ENCODE measurements around the gene TTLL9. TPM values are rescaled to one million over a fixed set of nuclear protein-coding genes. Genes with fewer than 3 reads are reported as not detected.

TTLL9 gene
- total and polyA plus RNA-seq, 7 donors = 0.15 to 1.1 TPM; not detected in 5

DNA sequence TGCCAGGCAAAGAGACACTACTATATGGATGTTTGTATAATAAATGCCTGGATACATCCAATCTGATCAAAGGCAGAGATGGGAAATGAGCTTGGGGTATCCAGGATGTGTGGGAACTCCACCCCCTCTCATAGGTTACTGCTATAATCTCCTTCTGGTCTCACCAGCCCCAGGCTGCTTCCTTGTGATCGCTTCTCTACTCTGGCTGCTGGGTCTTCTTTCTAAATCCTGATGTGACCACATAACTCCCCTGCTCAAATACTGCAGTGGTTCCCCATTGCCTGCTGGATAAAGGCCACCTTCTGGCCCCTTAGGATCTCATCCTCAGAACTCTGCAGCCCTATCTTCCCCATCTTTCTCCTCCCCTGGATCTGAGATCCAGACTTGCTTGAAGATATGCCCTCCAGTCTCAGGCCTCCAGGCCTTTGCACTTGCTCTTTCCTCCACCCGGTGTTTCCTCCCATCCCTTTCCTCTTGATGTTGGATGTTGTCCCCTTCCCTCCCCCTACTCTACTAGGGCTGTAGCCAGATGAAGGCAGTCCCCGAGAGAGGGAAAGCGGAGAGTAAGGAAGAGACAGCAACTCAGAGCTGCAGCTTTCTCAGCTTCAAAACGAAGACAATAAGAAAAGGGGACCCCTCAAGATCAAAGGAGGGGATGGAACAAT lies 96.7 kb downstream of the TTLL9 start:
- Histone ChIP-seq H3K27ac (no peak overlapping the region), H3K9me3 (no peaks in the 10 kb centered on the region), H3K27me3 (peaks cover 12 to 55% (median 31%) of the 10 kb centered on the region in 3 donors), H3K4me1 (peaks cover 0 to 8% (median 3%) of the 10 kb centered on the region in 4 donors), H3K4me3 (no peak overlapping the region), H3K36me3 (no peaks in the 10 kb centered on the region)
- no peak for DNase-seq
- TF ChIP-seq CTCF (IDR thresholded peaks at IDR 0.05) = no peak
- no peak for TF ChIP-seq POLR2AphosphoS5 (IDR thresholded peaks at IDR 0.05)
- no peak for TF ChIP-seq EP300 (IDR thresholded peaks at IDR 0.05)
- TF ChIP-seq POLR2A (IDR thresholded peaks at IDR 0.05) = no peak
- 12 to 16% methylated on average over 5 of the region's 5 CpGs for WGBS, 2 donors
- intact Hi-C loops (cut with DNase I) = no loop called here

DNA sequence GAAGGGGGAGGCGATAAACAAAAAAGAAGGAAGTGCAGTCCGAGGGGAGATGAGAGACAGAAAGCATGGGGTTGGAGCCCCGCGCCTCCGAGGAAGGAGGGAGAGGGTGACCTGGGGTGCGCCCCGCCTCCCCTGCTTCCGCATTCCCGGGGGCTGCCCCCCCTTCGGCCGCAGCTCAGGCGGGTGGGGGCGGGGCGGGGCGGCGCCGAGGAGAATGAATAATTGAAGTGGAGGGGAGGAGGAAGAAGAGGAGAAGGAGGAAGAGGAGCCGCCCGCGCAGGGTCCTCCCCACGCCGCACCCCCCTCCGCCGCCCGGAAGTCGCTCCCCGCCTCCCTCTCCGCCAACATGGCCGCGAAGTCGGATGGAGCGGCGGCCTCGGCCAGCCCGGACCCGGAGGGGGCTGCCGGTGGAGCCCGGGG lies 97.4 kb downstream of the TTLL9 start, which contains the start of gene XKR7:
XKR7 (plus strand) TSS at position 322 of the 420 bp plus-strand sequence; CDS start at position 347, 25 bp downstream.
- TF ChIP-seq EP300 (IDR thresholded peaks at IDR 0.05) = no peak
- TF ChIP-seq POLR2A (IDR thresholded peaks at IDR 0.05) = no peak
- TF ChIP-seq CTCF (IDR thresholded peaks at IDR 0.05) = no peak
- TF ChIP-seq POLR2AphosphoS5 (IDR thresholded peaks at IDR 0.05) = no peak
- Histone ChIP-seq H3K9me3 (no peaks in the 10 kb centered on the region), H3K27ac (no peak within 1 kb of the TSS), H3K27me3 (peaks cover 12 to 50% (median 31%) of the 10 kb centered on the region in 3 donors), H3K4me1 (peaks cover 0 to 8% (median 3%) of the 10 kb centered on the region in 4 donors), H3K4me3 (no peak within 1 kb of the TSS), H3K36me3 (no peaks in the 10 kb centered on the region)
- WGBS, 2 donors = 0 to 5% methylated on average over 38 of the region's 38 CpGs
- DNase-seq = no peak
- intact Hi-C loops (cut with DNase I) = no loop called here

DNA sequence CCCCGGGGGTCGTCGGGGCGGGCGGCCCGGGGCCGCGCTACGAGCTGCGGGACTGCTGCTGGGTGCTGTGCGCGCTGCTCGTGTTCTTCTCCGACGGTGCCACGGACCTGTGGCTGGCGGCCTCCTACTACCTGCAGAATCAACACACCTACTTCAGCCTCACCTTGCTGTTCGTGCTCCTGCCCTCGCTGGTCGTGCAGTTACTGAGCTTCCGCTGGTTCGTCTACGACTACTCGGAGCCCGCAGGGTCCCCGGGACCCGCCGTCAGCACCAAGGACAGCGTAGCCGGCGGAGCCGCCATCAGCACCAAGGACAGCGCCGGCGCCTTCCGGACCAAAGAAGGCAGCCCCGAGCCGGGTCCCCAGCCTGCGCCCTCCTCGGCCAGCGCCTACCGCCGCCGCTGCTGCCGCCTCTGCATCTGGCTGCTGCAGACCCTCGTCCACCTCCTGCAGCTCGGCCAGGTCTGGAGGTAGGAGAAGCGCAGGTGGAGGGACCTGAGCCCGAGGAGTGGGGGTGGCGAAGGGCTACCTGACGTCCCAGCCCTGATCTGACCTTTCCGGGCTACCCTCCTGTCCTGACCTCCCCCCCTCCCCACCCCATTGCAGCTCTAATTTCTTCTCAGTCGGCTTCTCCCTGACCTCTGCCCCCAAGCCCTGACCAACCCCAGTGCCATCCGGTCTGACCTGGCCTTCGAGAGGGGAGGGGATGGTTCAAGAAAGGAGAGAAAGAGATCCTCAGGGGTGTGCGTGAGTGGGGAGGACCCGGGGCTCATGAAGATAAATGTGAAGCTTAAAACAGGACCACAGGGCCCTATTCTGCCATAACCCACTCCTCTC lies 98.1 kb downstream of the TTLL9 start:
- TF ChIP-seq CTCF (IDR thresholded peaks at IDR 0.05) (no peak), EP300 (IDR thresholded peaks at IDR 0.05) (no peak), POLR2AphosphoS5 (IDR thresholded peaks at IDR 0.05) (no peak), POLR2A (IDR thresholded peaks at IDR 0.05) (no peak)
- no peak overlapping the region for H3K27ac ChIP-seq
- DNase-seq = no peak
- peaks cover 0 to 8% (median 3%) of the 10 kb centered on the region in 4 donors for H3K4me1 ChIP-seq
- intact Hi-C loops (cut with DNase I) = no loop called here
- WGBS, 2 donors = 2 to 5% methylated on average over 57 of the region's 57 CpGs
- peaks cover 12 to 47% (median 31%) of the 10 kb centered on the region in 3 donors for H3K27me3 ChIP-seq
- no peak overlapping the region for H3K4me3 ChIP-seq
- H3K36me3 ChIP-seq = no peaks in the 10 kb centered on the region
- no peaks in the 10 kb centered on the region for H3K9me3 ChIP-seq

DNA sequence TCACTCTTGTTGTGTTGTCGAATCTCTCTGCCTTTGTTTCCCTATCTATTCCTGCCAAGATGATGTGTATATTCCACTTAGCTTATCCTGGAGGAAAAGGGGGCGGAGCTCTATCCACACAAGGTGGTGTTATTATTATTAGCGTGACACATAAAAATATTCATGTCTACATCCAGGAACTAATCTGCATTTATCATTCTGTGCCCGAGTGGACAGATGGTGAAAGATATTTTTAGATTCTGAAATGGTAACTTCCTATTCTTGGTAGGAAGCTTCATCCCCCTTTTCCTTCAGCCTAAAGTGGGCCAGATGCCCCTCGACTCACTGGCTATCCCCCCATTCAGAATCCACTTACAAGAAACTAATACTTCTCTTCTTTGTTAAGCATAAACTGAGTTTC lies 99.6 kb downstream of the TTLL9 start:
- H3K4me1 ChIP-seq = peaks cover 0 to 8% (median 3%) of the 10 kb centered on the region in 4 donors
- H3K36me3 ChIP-seq = no peaks in the 10 kb centered on the region
- TF ChIP-seq POLR2A (IDR thresholded peaks at IDR 0.05) (no peak), EP300 (IDR thresholded peaks at IDR 0.05) (no peak), POLR2AphosphoS5 (IDR thresholded peaks at IDR 0.05) (no peak), CTCF (IDR thresholded peaks at IDR 0.05) (no peak)
- 59 to 60% methylated on average over 5 of the region's 5 CpGs for WGBS, 2 donors
- peaks cover 12 to 47% (median 31%) of the 10 kb centered on the region in 3 donors for H3K27me3 ChIP-seq
- intact Hi-C loops (cut with DNase I) = no loop called here
- no peak overlapping the region for H3K27ac ChIP-seq
- no peak overlapping the region for H3K4me3 ChIP-seq
- H3K9me3 ChIP-seq = no peaks in the 10 kb centered on the region
- no peak for DNase-seq
